HepG2 (cell line): Measurements from ENCODE around the gene PAGE2B. TPM values are rescaled to one million over a fixed set of nuclear protein-coding genes. Genes with fewer than 3 reads are reported as not detected.

Experiments used
- ATAC-seq: fragments of 200-7000 bp; cut with Tn5 transposase; 3 replicates; pipeline ENCODE4 v1.9.1; 2020; ENCODE audit warnings: mild to moderate bottlenecking, moderate library complexity
- BruUV-seq: library from RNA; stranded (reverse); fragments of 400-500 nt; replicated peaks from 2 replicates; lab custom pipeline; 2021; lab: Mats Ljungman, UMichigan
- CTCF ChIA-PET: fragments of 300-600 bp; formaldehyde crosslinking; extraction: SDS; loops from one replicate; lab custom pipeline; 2021; ENCODE audit warnings: low total read pairs, inconsistent platforms, low intra/inter-chr PET ratio; lab: Yijun Ruan, JAX
- POLR2A ChIA-PET: fragments of 350-600 bp; sonication (Branson Sonifier 250); formaldehyde crosslinking; loops from one replicate; lab custom pipeline; 2020; ENCODE audit warnings: antibody characterized with exemption, inconsistent platforms; lab: Yijun Ruan, JAX
- DNase-seq: peaks from one replicate; pipeline ENCODE4 v3.0.0-alpha.2; 2015; ENCODE audit warnings: low spot score
- FAIRE-seq: peaks from 3 replicates; lab custom pipeline; 2011; peaks lifted over from hg19 to GRCh38; lab: Jason Lieb, UNC
- H2AFZ ChIP-seq: one replicate; pipeline ENCODE4 v1.6.1; 2011; ENCODE audit warnings: low read length, inconsistent platforms
- H3K27ac ChIP-seq: fragments of 300-600 bp; 3 replicates; pipeline ENCODE4 v1.8.0; 2011; ENCODE audit warnings: mixed run types, mild to moderate bottlenecking, mixed read lengths, low read length, inconsistent platforms; ENCODE audit not compliant: insufficient read depth; ENCODE audit errors: extremely low read length
- H3K27me3 ChIP-seq, 2 experiments: fragments of 200-600 bp in 1 of 2; 2 replicates in 1 of 2; 3 replicates in 1 of 2; pipeline versions ENCODE4 v1.6.0 to v1.8.0; 2011; ENCODE audit warnings: low read length in 2 of 2, mild to moderate bottlenecking in 2 of 2, moderate library complexity in 2 of 2, inconsistent platforms in 1 of 2; ENCODE audit not compliant: insufficient read depth in 2 of 2, control insufficient read depth in 1 of 2
- H3K36me3 ChIP-seq, 2 experiments: fragments of 200-600 bp in 1 of 2; replicated peaks in 1 of 2; 2 replicates in 1 of 2; 3 replicates in 1 of 2; pipeline versions ENCODE4 v1.5.1 to v1.8.0; 2011; ENCODE audit warnings: low read length in 2 of 2, inconsistent platforms in 1 of 2; ENCODE audit not compliant: insufficient read depth in 2 of 2, control insufficient read depth in 1 of 2
- H3K4me1 ChIP-seq: 2 replicates; pipeline ENCODE4 v1.5.1; 2012; ENCODE audit warnings: low read length, inconsistent platforms; ENCODE audit not compliant: insufficient read depth
- H3K4me2 ChIP-seq: 2 replicates; pipeline ENCODE4 v1.6.0; 2011; ENCODE audit warnings: low read depth, low read length, inconsistent platforms
- H3K4me3 ChIP-seq, 3 experiments: fragments of 200-600 bp in 1 of 3; sonication (generic), shearing (Covaris generic) in 1 of 3; replicated peaks in 1 of 3; 2 replicates each; pipeline ENCODE4 v1.5.1; 2011 to 2016; ENCODE audit warnings: low read length in 3 of 3, inconsistent platforms in 2 of 3, low read depth in 2 of 3, mild to moderate bottlenecking in 2 of 3, control low read depth in 1 of 3, mixed read lengths in 1 of 3; ENCODE audit not compliant: insufficient read depth in 1 of 3
- H3K79me2 ChIP-seq: one replicate; pipeline ENCODE4 v1.6.1; 2011; ENCODE audit warnings: low read length, inconsistent platforms; ENCODE audit not compliant: insufficient read depth
- H3K9ac ChIP-seq: 2 replicates; pipeline ENCODE4 v1.6.0; 2011; ENCODE audit warnings: mild to moderate bottlenecking, low read depth, low read length, inconsistent platforms; ENCODE audit not compliant: insufficient read depth
- H3K9me3 ChIP-seq: 2 replicates; pipeline ENCODE4 v1.5.1; 2012; ENCODE audit warnings: mild to moderate bottlenecking, low read length
- H4K20me1 ChIP-seq: 2 replicates; pipeline ENCODE4 v1.6.0; 2011; ENCODE audit warnings: inconsistent platforms, mild to moderate bottlenecking, low read length, moderate library complexity; ENCODE audit not compliant: insufficient read depth
- CBX5 ChIP-seq: sonication (generic); formaldehyde crosslinking; IDR thresholded peaks from 2 replicates; pipeline ENCODE4 v1.4.0; 2020; ENCODE audit warnings: missing genetic modification reagents, borderline replicate concordance
- CTCF ChIP-seq: sonication (generic); formaldehyde crosslinking; IDR thresholded peaks from 2 replicates; pipeline ENCODE4 v1.5.0; 2020; ENCODE audit warnings: mild to moderate bottlenecking, missing genetic modification reagents, moderate library complexity
- FOXJ3 ChIP-seq: sonication (generic); formaldehyde crosslinking; IDR thresholded peaks from 2 replicates; pipeline ENCODE4 v1.4.0; 2020; ENCODE audit warnings: missing genetic modification reagents, mild to moderate bottlenecking, borderline replicate concordance
- MTA1 ChIP-seq: sonication (generic); formaldehyde crosslinking; IDR thresholded peaks from 2 replicates; pipeline ENCODE4 v1.4.0; 2020; ENCODE audit warnings: missing genetic modification reagents, mild to moderate bottlenecking, borderline replicate concordance
- SATB2 ChIP-seq: sonication (generic); formaldehyde crosslinking; IDR thresholded peaks from 2 replicates; pipeline ENCODE4 v1.5.0; 2020; ENCODE audit warnings: missing genetic modification reagents
- SMAD1 ChIP-seq: sonication (generic); formaldehyde crosslinking; IDR thresholded peaks from 2 replicates; pipeline ENCODE4 v1.4.0; 2020; ENCODE audit warnings: missing genetic modification reagents, low read depth, mild to moderate bottlenecking, borderline replicate concordance
- SOX13 ChIP-seq, 3 experiments: fragments of 450-650 bp in 1 of 3; sonication (generic) in 1 of 3; formaldehyde crosslinking in 1 of 3; IDR thresholded peaks in 2 of 3; conservative IDR thresholded peaks in 1 of 3; 2 replicates each; pipeline versions ENCODE4 v1.5.0 to v1.6.1; 2016 to 2020; ENCODE audit warnings: antibody characterized with exemption in 1 of 3, mild to moderate bottlenecking in 1 of 3, missing compliant biosample characterization in 1 of 3, missing genetic modification reagents in 1 of 3, moderate library complexity in 1 of 3
- TBX3 ChIP-seq: fragments of 450-650 bp; IDR thresholded peaks from 2 replicates; pipeline ENCODE4 v1.6.1; 2017; ENCODE audit warnings: antibody characterized with exemption, mild to moderate bottlenecking, inconsistent platforms, borderline replicate concordance
- ZNF34 ChIP-seq: sonication (generic); formaldehyde crosslinking; IDR thresholded peaks from 2 replicates; pipeline ENCODE4 v1.4.0; 2020; ENCODE audit warnings: mild to moderate bottlenecking, missing genetic modification reagents, borderline replicate concordance
- ZNF350 ChIP-seq: sonication (generic); formaldehyde crosslinking; IDR thresholded peaks from 2 replicates; pipeline ENCODE4 v1.4.0; 2020; ENCODE audit warnings: mild to moderate bottlenecking, low read depth, missing genetic modification reagents, borderline replicate concordance
- ZNF484 ChIP-seq: sonication (generic); formaldehyde crosslinking; IDR thresholded peaks from 2 replicates; pipeline ENCODE4 v1.5.1; 2020; ENCODE audit warnings: mild to moderate bottlenecking, low read depth, missing genetic modification reagents, borderline replicate concordance
- ZNF512B ChIP-seq: sonication (generic); formaldehyde crosslinking; IDR thresholded peaks from 2 replicates; pipeline ENCODE4 v1.5.1; 2020; ENCODE audit warnings: missing genetic modification reagents, mild to moderate bottlenecking, borderline replicate concordance
- WGBS: methylation state at CpG from one replicate; pipeline ENCODE4 v1.1.6; 2017; ENCODE audit warnings: low lambda C conversion rate; 5-methylcytosine and 5-hydroxymethylcytosine counted together
- in situ Hi-C: cut with HindIII; loops from 2 replicates; pipeline ENCODE4 v1.10.0; 2017; ENCODE audit warnings: low pct_unique_long_range_greater_than_20kb; ENCODE audit not compliant: extremely low pct_ligation_motif_present
- intact Hi-C: fragments of 100-400 bp; cut with micrococcal nuclease; formaldehyde crosslinking; loops from one replicate; pipeline ENCODE4 v1.10.0; 2022; ENCODE audit not compliant: unreplicated experiment
- polyA plus RNA-seq, 8 experiments: library from polyadenylated mRNA; depleted of rRNA in 3 of 8; stranded (reverse) in 7 of 8; unstranded in 1 of 8; fragments of >200 nt; fragmentation: Illumina TruSeq in 4 of 8; extraction: Trizol in 4 of 8; gene quantifications; 2 replicates each; pipeline versions ENCODE4 v1.2.1 to v1.2.3, GENCODE V29; 2011 to 2016; ENCODE audit warnings: low read depth in 4 of 8, missing spikeins in 1 of 8, mixed read lengths in 1 of 8; ENCODE audit not compliant: insufficient read depth in 1 of 8
- total RNA-seq, 5 experiments: library from RNA; depleted of rRNA; stranded (reverse); fragments of >200 nt; fragmentation: Illumina TruSeq; extraction: Trizol; gene quantifications; 2 replicates each; pipeline ENCODE4 v1.2.3, GENCODE V29; 2016; ENCODE audit warnings: low read depth in 1 of 5
- TF ChIP-seq, protein P1 (sequence below): sonication (generic); formaldehyde crosslinking; IDR thresholded peaks from 2 replicates; pipeline ENCODE4 v1.8.0; 2022; ENCODE audit warnings: missing genetic modification reagents, mild to moderate bottlenecking, moderate library complexity, borderline replicate concordance

Gene PAGE2B
- total and polyA plus RNA-seq, 2 of the 13 experiments (the other 11 are each of a cell fraction or from before 2014, with no cell fraction given), result 0.57 TPM; not detected in 1

DNA sequence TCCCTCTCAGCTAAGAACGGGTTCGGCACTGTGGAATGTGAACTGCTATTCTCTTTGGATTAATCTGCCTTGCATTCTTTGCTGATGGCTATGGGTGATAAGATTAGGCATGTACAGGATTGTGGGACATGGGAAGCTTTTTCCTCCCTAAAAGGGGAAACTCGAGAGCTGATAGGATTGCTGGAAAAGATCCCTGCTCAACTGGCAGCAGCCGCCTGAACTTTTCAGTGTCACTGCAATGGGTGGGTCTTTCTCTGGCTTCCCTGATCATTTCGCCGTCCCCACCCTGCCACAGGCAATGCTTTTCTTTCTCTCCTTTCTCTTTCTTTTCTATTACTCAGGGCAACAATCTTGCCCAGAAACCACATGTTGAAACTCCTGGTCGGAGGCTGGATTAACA, 34.5 kb downstream of the PAGE2B start:
- Histone ChIP-seq H2AFZ (no peak overlapping the region), H3K79me2 (no peaks in the 10 kb centered on the region), H3K27ac (no peak overlapping the region), H3K4me2 (no peak overlapping the region), H3K9ac (no peak overlapping the region), H3K9me3 (no peaks in the 10 kb centered on the region), H4K20me1 (no peaks in the 10 kb centered on the region), H3K4me3 (no peak overlapping the region), H3K27me3 (no peaks in the 10 kb centered on the region), H3K36me3 (no peaks in the 10 kb centered on the region), H3K4me1 (peaks cover 40% of the 10 kb centered on the region)
- ATAC-seq, result no peak
- in situ Hi-C loops, result no loop called here
- DNase-seq, result no peak
- BruUV-seq, result no TSS peak
- FAIRE-seq, result no peak
- TF ChIP-seq SMAD1 (no peak), TBX3 (no peak), ZNF484 (CRISPR knock-in tag) (no peak), ZNF350 (CRISPR knock-in tag) (no peak), MTA1 (CRISPR knock-in tag) (no peak), FOXJ3 (no peak), SOX13 (IDR thresholded peaks at IDR 0.05) (no peak), SOX13 (CRISPR knock-in tag; conservative IDR thresholded peaks at IDR 0.05 in 1 of 2, IDR thresholded peaks at IDR 0.05 in 1 of 2) (no peak), SATB2 (CRISPR knock-in tag) (no peak), ZNF512B (no peak), ZNF34 (CRISPR knock-in tag) (no peak), CBX5 (no peak), CTCF (no peak)
- TF ChIP-seq, protein P1, sequence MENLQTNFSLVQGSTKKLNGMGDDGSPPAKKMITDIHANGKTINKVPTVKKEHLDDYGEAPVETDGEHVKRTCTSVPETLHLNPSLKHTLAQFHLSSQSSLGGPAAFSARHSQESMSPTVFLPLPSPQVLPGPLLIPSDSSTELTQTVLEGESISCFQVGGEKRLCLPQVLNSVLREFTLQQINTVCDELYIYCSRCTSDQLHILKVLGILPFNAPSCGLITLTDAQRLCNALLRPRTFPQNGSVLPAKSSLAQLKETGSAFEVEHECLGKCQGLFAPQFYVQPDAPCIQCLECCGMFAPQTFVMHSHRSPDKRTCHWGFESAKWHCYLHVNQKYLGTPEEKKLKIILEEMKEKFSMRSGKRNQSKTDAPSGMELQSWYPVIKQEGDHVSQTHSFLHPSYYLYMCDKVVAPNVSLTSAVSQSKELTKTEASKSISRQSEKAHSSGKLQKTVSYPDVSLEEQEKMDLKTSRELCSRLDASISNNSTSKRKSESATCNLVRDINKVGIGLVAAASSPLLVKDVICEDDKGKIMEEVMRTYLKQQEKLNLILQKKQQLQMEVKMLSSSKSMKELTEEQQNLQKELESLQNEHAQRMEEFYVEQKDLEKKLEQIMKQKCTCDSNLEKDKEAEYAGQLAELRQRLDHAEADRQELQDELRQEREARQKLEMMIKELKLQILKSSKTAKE, result no peak
- intact Hi-C loops, result no loop called here
- 64% methylated on average over 5 of the region's 7 CpGs for WGBS
- ChIA-PET POLR2A (no interaction called here), CTCF (no interaction called here)
